GM19324 (cell line): ENCODE results near the gene TBC1D5.

ENCODE experiments used
- ATAC-seq: cut with Tn5 transposase; IDR thresholded peaks from one replicate; pipeline ENCODE4 v1.9.1; 2021; ENCODE audit warnings: mild to moderate bottlenecking, moderate library complexity; ENCODE audit not compliant: unreplicated experiment, low FRiP score

TBC1D5 gene

DNA sequence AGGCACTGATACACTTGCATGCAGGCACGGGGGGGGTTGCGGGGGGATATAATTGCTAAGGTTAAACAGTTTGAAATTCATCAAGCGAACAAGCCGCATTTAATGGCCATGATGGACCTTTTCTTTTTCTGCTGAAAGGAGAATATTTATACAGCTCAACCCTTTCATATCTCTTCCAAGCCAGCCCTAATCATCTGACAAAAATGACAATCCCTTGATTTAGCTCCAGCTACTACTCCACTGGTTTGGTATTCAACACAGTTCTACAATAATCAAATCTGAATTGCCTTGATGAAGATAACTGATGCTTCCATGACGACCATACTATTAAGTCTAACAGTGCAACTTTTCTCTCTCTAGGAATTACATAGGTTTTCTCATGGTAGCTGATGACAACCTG, 482.7 kb downstream of the TBC1D5 start:
- ATAC-seq, result no peak

DNA sequence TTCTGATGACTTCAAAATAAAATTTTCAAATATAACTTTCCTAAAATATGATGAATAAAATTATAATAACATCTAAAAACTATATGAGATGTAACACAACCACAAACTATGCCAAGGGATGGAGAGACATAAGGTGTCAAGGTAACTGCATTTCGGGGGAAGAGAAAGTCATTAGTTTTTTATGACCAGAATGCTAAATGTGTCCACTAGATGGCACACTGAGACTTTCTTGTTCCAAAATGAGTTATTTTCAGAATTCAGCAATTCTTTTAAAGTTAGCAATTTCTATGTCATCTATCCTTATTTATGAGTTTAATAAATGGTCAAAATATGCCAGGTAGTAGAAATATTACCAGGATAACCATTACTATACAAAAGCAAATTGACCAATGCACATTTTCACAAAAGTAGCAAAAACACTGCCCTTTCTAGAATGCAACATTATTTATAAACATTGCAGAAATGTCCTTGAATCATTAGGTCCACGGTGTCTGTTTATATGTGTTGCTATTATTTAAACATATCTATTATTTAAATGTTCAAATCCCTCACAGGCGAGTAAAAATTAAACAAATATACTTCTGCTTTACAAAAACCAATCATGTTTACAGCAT, 483.5 kb downstream of the TBC1D5 start:
- no peak for ATAC-seq

DNA sequence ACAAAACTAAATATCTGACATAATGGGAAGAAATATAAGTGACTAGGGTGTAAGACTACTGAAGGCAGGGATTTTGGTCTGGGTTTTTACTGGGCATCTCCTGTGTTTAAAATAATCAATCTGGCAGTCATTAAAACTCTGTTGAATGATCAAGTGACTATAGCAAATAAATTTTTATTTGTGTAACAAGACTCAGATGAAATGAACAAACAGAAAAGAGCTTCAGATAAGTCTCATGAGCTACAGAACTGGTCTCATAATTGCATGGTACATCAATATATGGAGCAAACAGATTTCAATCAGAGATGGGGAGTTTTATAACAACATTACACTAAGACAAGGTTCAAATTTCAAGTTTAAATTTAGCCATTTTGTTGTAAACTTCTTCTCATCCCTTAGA, 485.2 kb downstream of the TBC1D5 start:
- no peak for ATAC-seq

DNA sequence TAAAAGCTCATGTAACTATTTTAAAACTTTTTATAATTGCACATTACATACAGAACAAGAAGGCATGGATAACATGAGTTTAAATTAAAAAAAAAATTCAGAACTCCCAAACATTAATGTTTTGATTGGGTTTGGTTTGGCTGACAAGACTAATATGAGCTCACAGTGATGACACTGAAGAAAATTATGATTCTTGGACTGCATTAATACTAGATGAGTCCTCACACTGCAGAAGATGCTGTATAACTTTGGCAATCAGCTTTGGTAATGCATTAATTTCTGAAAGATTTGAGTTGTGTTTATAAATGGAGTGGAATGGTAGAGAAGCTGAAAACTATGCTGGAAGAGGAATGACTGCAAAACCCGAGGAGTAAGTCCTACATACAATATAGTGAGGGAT, 498.8 kb downstream of the TBC1D5 start:
- ATAC-seq, result no peak

DNA sequence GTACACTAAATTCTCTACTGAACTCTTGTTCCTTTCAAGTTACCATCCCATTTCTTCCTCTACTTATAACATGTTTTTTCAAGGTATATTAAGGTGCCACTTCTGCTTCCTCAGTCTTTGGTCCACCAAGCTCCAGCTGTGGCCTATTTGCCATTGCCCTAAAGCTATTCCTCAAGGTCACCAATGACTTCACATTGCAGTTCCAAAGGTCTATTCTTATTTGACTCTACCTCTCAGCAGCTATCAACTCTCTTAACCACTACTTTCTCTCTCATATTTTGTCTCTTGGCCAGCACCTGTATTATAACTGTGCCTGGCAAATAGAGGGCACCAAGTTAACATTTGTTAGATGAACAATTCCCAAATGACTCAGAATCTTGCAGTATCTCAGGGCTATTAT, 503.0 kb downstream of the TBC1D5 start:
- no peak for ATAC-seq

DNA sequence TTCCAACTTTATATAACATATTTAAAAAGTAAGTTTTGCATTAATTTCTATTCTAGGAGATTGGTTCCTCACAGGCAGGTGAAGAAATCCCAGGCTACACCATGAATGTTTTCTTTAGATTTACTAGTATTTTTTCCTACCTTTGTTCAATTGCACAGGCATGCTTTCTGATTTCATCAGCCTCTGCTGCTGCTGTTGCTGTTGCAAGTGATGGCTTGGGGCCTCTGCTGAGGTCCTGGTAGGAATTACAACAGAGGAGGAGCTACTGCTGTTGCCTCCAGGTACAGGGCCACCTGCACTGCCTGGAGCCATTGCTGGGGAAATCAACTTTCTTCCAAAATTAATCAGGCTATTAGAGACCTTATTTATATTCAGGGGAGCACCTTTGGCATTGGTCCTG, 504.4 kb downstream of the TBC1D5 start:
- ATAC-seq, result no peak

DNA sequence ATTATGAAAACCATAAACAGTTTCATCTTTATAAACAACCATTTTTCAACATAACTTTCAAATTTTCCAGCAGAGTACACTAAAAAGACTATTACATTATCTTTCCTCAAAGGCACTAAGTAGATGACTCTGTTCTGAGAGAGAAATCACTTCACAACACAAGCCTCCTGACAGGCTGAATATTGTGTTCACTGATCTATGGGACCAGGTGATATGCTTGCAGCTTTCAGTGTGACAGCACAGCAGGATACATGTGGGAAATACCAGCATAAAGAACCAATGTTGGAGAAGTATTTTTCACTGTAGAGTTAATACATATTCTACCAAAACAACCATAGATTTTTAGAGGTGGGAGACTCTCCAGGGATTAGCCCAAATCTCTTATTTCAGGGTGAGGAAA, 507.1 kb downstream of the TBC1D5 start:
- no peak for ATAC-seq

DNA sequence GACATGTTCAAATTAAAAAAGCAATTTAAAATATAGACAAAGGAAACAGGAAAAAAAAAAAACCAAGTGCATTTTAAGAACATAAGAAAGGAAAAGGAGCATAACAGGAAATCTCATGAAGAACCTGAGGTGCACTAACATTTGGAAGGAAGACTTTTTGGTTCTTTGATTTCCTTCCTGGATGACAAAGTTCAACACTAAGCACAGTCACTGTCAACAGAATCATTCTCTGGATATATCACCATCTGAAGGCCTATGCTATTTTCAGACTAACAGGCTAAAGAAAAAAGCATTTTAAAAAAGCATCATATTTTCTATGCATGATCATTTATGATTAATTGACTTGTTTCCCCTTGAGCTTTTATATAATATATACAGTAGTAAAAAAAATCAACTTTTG, 508.0 kb downstream of the TBC1D5 start:
- ATAC-seq, result no peak

DNA sequence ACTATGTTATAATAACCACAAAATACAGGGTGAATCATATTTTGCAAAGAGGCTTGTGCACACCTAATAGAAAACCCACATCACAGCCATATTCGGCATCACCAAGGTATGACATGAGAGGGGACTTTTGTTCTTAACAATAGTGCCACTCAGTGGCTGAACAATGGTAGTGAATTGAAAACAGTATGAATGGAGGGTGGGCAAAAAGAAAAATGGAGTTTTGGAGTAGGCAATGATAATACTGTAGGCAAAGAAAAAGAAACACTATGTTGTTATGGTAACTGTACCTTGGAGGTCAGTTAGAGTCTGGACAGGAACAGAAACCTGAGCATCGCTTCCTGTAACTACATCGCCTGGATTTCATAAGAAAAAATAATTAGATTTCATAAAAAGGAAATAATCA, 509.0 kb downstream of the TBC1D5 start:
- peak; percentile 62 for ATAC-seq

DNA sequence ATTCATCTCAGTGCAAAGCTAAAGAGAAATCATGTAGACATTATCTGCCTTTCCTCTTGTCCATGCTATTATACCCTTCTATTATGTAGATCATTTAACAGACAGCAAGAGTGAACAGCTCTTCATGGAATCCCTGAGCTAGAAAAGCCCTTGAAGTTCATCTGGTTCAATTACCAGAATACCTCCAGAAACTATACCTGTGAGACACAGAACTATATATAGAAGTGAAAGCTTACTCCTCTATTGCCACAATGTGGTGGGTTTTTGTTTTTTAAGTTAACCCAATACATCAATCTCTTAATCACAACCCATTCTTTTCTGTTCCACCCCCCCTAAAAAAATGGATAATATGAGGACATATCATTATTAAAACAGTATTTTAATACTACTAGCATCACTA, 510.0 kb downstream of the TBC1D5 start:
- no peak for ATAC-seq

DNA sequence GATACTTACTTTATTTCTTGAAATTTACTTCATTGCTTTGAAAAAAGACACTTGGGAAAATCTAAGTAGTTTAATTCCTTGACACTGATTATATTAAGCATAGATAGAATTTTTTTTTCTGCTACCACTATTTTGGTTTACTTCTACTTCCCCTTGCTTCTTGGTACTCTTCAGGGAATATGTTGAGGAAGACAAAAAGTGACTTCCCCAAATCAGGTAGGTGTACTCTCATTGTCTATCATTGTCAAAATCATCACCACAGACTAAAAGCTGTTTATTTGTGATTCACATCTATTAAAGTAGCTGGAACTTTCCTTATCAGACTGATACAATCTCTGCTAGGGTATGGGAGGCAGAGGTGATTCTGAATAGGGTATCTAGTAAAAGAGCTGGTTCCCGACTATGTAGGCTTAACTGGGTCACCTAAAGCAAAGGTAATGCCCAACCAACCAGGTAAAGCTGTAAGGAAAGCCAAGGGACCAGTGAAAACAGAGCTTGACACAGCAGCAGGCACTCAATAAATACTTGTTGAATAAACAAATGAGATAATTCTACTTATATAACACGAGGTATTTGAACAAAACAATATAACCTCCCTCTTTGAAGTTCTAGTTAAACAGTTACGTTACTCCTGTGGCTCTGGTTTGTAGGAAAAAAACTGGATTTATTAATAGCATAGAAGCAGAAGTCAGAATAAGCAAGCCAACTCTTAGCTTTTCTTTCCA, 510.7 kb downstream of the TBC1D5 start:
- ATAC-seq, result no peak

DNA sequence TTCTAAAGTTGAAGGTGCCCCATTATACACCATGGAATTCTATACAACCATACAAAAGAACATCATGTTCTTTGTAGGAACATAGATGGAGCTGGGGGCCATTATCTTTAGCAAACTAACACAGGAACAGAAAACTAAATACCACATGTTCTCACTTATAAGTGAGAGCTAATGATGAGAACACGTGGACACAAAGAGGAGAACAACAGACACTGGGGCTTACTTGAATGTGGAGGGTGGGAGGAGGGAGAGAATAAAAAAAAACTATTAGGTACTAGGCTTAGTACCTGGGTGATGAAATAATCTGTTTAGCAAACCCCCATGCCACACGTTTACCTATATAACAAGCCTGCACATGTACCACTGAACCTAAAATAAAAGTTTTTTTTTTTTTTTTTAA, 515.0 kb downstream of the TBC1D5 start:
- ATAC-seq, result no peak

DNA sequence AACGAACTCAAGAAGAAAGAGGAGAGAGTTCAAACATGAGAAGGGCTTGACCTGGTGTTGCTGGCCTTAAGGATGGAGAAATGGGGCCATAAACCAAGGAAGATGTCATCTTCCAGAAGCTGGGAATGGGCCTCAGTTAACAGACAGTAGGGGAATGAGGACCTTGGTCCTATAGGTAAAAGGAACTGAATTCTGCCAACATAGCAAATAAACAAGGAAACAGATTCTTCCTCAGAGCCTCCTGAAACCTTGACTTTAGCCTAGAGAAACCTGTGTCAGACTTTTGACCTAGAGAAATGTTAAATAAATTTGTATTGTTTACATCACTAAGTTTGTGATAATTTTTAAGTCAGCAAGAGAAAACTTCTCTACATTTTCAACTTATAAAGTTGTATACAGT, 520.9 kb downstream of the TBC1D5 start:
- no peak for ATAC-seq

DNA sequence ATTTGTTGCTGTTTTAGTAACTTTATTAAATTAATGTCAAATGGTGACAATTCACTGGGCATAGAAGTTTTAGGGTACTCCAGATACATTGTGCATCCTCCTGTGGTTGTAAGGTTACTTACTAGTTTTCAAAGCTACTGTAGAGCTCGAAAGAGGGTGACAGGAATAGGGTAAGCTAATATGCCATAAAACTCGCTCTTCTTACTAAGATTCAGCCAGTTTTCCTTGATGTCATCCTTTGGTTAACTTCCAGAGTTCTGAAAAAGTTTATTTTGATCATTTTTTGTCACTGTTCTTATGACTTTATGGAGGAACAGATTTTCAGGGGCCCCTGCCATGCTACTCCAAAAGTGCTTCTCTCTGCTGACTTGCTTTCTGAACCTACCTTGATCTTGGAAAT, 522.8 kb downstream of the TBC1D5 start:
- ATAC-seq, result no peak

DNA sequence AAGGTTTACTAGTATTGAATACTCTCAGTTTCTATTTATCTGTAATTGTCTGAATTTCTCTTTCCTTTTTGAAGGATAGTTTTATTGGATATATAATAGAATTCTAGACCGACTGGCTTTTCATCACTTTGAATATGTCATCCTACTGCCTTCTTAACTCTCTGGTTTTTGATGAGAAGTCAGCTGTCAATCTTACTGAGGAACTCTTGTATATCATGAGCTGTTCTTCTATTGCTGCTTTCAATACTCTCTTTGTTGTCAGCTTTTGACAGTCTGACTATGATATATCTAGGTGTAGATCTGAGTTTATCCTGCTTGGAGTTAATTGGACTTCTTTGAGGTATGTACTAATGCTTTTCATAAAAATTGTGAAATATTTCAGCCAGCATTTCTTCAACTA, 523.8 kb downstream of the TBC1D5 start:
- ATAC-seq, result no peak

DNA sequence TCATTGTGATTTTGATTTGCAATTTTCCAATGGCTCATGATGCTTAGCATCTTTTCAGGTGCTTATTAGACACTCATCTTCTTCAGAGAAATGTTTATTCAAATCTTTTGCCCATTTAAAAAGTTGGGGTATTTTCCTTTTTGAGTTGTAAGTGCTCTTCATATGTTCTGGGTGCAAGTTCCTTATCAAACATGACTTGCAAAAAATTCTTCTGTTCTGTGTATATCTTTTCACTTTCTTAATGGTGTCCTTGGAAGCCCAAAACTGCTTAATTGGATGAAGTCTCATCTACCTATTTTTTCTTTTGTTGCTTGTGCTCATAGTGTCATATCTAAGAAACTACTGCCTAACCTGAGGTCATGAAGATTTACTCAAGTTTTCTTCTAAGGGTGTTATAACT, 524.8 kb downstream of the TBC1D5 start:
- no peak for ATAC-seq

DNA sequence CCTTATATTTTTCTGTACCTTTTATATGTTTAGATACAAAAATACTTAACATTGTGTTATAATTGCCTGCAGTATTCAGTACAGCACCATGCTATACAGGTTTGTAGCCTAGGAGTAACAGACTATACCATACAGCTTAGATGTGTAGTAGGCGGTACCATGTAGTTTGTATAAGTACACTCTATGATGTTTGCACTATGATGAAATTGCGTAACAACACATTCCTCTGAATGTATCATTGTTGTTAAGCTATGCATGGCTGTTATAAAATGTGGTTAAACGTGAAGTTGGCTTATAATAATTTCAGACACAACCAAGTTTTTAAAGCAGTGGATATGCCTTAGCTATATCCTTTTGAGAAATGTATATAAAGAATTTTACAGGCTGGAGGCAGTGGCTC, 529.3 kb downstream of the TBC1D5 start:
- ATAC-seq, result no peak

DNA sequence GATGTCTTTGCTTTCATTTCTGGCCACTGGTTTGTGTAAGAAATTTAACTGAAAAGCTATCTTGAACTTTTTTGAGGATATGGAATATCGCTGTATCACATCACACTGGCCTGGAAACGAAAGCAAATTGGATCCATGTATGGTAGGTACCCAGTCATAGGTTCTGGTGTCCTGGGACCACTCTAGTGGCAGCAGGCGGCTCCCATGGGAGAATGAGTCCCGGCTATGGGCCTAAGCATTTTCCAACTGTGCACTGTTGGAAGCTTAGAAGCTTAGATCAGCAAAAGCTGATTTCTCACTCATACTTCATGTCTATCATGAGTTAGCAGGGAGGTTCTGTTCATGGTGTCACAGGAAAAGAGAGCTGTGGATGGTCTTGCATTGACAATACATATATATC, 534.5 kb downstream of the TBC1D5 start:
- no peak for ATAC-seq

DNA sequence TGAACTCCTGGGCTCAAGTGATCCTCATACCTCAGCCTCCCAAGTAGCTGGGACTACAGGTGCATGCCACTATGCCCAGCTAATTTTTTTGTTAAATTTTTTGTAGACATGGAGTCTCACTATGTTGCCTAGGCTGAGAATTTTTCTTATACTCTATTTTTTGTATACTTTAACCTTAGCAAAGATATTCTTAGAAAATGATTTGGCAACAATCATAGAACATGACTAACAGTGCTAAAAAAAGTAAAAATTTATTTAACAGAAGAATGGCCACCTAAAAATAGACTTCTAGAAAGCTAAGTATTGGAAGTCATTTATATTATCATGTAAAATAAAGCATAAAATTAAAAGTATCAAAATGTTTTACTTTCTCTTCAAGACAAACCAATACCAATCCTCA, 535.4 kb downstream of the TBC1D5 start:
- ATAC-seq, result no peak

DNA sequence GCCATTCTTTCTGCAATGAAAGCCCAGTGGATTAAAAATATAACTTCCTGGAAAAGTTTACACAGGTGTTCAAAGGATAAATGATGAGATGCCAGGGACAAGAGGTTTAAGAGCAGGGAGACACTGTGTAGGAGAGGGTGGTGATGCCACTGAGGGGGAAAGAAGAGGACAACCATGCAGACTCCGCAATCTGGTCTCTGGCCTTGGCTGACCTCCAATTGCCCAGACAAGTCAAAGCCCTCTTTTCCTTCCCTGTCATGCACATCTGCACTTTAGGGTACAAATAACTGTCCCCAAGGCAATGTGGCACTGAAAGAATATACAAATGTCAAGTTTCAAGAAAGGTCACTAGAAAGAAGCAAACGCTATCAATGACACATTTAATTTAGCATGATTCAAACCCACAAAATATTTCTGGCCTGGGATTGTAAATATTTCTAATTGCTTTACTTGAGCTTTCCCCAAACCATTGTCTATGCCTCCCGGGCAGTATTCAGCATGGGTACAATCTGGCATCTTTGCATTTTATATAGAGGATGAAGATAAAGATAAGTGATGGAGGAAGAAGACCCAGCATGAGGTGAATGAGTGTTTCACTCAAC, 538.3 kb downstream of the TBC1D5 start:
- no peak for ATAC-seq

DNA sequence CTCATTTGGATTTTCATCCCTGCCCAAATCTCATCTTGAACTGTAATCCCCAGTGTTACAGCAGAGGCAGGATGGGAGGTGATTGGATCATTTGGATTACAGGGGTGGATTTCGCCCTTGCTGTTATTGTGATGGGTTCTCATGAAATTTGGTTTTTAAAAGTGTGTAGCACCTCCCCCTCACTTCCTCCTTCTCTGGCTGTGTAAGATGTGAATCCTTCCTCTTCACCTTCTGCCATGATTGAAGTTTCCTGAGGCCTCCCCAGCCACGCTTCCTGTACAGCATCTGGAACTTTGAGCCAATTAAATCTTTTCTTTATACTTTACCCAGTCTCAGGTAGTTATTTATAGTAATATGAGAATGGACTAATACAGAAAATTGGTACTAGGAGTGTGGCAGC, 540.9 kb downstream of the TBC1D5 start:
- no peak for ATAC-seq
